Breast epithelium (tissue), 4 donors: Measurements from ENCODE around the gene INPP4A. TPM values are rescaled to one million over a fixed set of nuclear protein-coding genes. Genes with fewer than 3 reads are reported as not detected.

Experiments
- DNase-seq, 2 donors: peaks; one replicate each; pipeline ENCODE4 v3.0.0-alpha.2; 2019; ENCODE audit warnings: low spot score in 2 of 2
- H3K27ac ChIP-seq, 2 donors: fragments of 200-600 bp; sonication (generic) in 1 of 2; one replicate each; pipeline ENCODE4 v1.5.1; 2016 to 2019; ENCODE audit warnings: mild to moderate bottlenecking in 1 of 2
- H3K27me3 ChIP-seq, 2 donors: fragments of 200-600 bp; sonication (generic) in 1 of 2; one replicate each; pipeline versions ENCODE4 v1.5.1 to v1.6.0; 2017 to 2019; ENCODE audit warnings: control low read depth in 1 of 2, mild to moderate bottlenecking in 1 of 2
- H3K36me3 ChIP-seq: fragments of 200-600 bp; one replicate; pipeline ENCODE4 v1.5.1; 2019
- H3K4me1 ChIP-seq, 2 donors: fragments of 200-600 bp; sonication (generic); one replicate each; pipeline ENCODE4 v1.5.1; 2016 to 2019; ENCODE audit warnings: control low read depth in 1 of 2
- H3K4me3 ChIP-seq, 3 donors: fragments of 200-600 bp; sonication (generic); 1 replicate in 2 of 3; 2 replicates in 1 of 3; pipeline ENCODE4 v1.5.1; 2016 to 2019; ENCODE audit warnings: mild to moderate bottlenecking in 3 of 3, moderate library complexity in 2 of 3
- H3K9me3 ChIP-seq, 2 donors: fragments of 200-600 bp; sonication (generic) in 1 of 2; one replicate each; pipeline ENCODE4 v1.5.1; 2016 to 2019; ENCODE audit warnings: control low read depth in 1 of 2
- POLR2A ChIP-seq: fragments of 450-650 bp; IDR thresholded peaks from one replicate; pipeline ENCODE4 v1.6.1; 2016; ENCODE audit warnings: antibody characterized with exemption, mild to moderate bottlenecking, moderate library complexity
- POLR2AphosphoS5 ChIP-seq, 3 donors: sonication (generic); formaldehyde crosslinking; IDR thresholded peaks; one replicate each; pipeline ENCODE4 v1.6.1; 2017; ENCODE audit warnings: antibody characterized with exemption in 3 of 3
- intact Hi-C: fragments of 100-400 bp; cut with DNase I; formaldehyde crosslinking; loops from one replicate; pipeline ENCODE4 v1.15.1; 2023; ENCODE audit warnings: low total_unique reads
- total RNA-seq, 3 donors: library from RNA; depleted of rRNA; stranded (reverse); fragments of >200 nt; gene quantifications; one replicate each; pipeline ENCODE4 v1.1.0, GENCODE V29; 2016
- TF ChIP-seq, protein P1 (sequence below), 3 donors: fragments of 450-650 bp; IDR thresholded peaks; one replicate each; pipeline ENCODE4 v1.5.1; 2016 to 2017; ENCODE audit warnings: antibody characterized with exemption in 3 of 3, mild to moderate bottlenecking in 3 of 3, moderate library complexity in 3 of 3

INPP4A gene
- total RNA-seq, 3 donors from 2014 or later, result 22.6 to 35.4 (median 25.8) TPM

GRCh38 chr2:98512699-98513098 lies 68.0 kb downstream of the INPP4A start:
- no peak for TF ChIP-seq POLR2A
- TF ChIP-seq, protein P1, sequence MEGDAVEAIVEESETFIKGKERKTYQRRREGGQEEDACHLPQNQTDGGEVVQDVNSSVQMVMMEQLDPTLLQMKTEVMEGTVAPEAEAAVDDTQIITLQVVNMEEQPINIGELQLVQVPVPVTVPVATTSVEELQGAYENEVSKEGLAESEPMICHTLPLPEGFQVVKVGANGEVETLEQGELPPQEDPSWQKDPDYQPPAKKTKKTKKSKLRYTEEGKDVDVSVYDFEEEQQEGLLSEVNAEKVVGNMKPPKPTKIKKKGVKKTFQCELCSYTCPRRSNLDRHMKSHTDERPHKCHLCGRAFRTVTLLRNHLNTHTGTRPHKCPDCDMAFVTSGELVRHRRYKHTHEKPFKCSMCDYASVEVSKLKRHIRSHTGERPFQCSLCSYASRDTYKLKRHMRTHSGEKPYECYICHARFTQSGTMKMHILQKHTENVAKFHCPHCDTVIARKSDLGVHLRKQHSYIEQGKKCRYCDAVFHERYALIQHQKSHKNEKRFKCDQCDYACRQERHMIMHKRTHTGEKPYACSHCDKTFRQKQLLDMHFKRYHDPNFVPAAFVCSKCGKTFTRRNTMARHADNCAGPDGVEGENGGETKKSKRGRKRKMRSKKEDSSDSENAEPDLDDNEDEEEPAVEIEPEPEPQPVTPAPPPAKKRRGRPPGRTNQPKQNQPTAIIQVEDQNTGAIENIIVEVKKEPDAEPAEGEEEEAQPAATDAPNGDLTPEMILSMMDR (IDR thresholded peaks at IDR 0.05), result no peak
- Histone ChIP-seq H3K36me3 (no peaks in the 10 kb centered on the region), H3K27ac (no peak overlapping the region), H3K9me3 (no peaks in the 10 kb centered on the region), H3K4me1 (no peaks in the 10 kb centered on the region), H3K4me3 (no peak overlapping the region), H3K27me3 (no peaks in the 10 kb centered on the region)
- intact Hi-C loops, result no loop called here
- no peak for DNase-seq

- Histone ChIP-seq H3K36me3 (no peaks in the 10 kb centered on the region), H3K4me1 (no peaks in the 10 kb centered on the region), H3K27ac (no peak overlapping the region), H3K9me3 (no peaks in the 10 kb centered on the region), H3K4me3 (no peak overlapping the region), H3K27me3 (no peaks in the 10 kb centered on the region)
- DNase-seq, result no peak
- TF ChIP-seq POLR2A (no peak), POLR2AphosphoS5 (IDR thresholded peaks at IDR 0.05) (no peak)
- TF ChIP-seq, protein P1 (IDR thresholded peaks at IDR 0.05), result no peak
- intact Hi-C loops, result no loop called here
Observed at GRCh38 chr2:98514096-98514639, 69.5 kb downstream of the INPP4A start.

GRCh38 chr2:98514879-98515249 lies 70.2 kb downstream of the INPP4A start:
- Histone ChIP-seq H3K27ac (no peak overlapping the region), H3K9me3 (no peaks in the 10 kb centered on the region), H3K4me1 (no peaks in the 10 kb centered on the region), H3K4me3 (no peak overlapping the region), H3K36me3 (no peaks in the 10 kb centered on the region), H3K27me3 (no peaks in the 10 kb centered on the region)
- TF ChIP-seq POLR2A (no peak), POLR2AphosphoS5 (IDR thresholded peaks at IDR 0.05) (no peak)
- DNase-seq, result no peak
- intact Hi-C loops, result no loop called here

DNA sequence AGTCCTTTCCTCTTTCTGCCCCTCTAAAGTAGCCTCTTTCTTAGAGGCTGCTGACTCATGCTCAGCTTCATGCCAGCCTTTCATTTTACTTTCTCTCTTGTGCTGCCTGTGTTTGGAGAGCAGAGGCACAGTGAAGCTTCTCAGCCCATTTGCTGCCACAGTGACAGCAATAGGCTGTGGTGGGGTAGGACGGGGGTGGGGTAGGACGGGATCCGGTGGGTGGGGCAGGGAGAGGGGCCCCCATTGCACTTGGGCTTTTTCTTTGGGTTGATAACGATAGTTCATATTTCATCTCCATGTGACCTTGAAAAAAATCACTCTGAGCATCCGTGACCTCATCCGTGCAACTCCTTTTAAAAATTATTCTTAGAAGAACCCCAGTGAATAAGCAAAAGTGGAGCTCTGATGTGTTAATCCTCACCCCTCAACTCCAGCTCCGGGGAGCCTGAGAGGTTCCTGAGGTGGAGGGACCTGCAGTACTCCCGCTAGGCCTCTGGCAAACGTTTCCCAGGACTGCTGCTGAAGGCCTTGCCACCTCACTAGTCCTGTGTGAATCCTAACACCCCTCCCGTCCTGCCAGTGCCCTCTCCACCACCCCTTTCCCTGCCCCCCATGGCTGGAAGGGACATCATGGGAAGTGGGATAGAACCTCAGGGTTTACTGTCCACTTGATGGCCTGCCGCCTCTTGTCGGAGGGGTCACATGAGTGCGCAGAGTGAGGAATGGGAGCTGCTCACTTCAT lies 70.8 kb downstream of the INPP4A start:
- Histone ChIP-seq H3K27ac (no peak overlapping the region), H3K27me3 (no peaks in the 10 kb centered on the region), H3K4me3 (no peak overlapping the region), H3K4me1 (no peaks in the 10 kb centered on the region), H3K36me3 (no peaks in the 10 kb centered on the region), H3K9me3 (no peaks in the 10 kb centered on the region)
- TF ChIP-seq POLR2AphosphoS5 (IDR thresholded peaks at IDR 0.05), result no peak
- TF ChIP-seq, protein P1 (IDR thresholded peaks at IDR 0.05), result no peak
- TF ChIP-seq POLR2A, result no peak
- no peak for DNase-seq
- intact Hi-C loops, result no loop called here

GRCh38 chr2:98516571-98516970 lies 71.9 kb downstream of the INPP4A start:
- no peak overlapping the region for H3K4me3 ChIP-seq
- H3K27ac ChIP-seq, result no peak overlapping the region
- H3K4me1 ChIP-seq, result no peaks in the 10 kb centered on the region
- TF ChIP-seq POLR2A, result no peak
- no peaks in the 10 kb centered on the region for H3K36me3 ChIP-seq
- H3K27me3 ChIP-seq, result no peaks in the 10 kb centered on the region
- no peak for DNase-seq
- intact Hi-C loops, result loop anchor here (1.0 kb wide), 1 partner anchor 34 kb away; no protein-coding TSS in a partner anchor
- H3K9me3 ChIP-seq, result no peaks in the 10 kb centered on the region

- DNase-seq, result no peak
Observed at GRCh38 chr2:98517636-98518035, 73.0 kb downstream of the INPP4A start.

More at GRCh38 chr2:98517636-98518035, 73.0 kb downstream of the INPP4A start:
- H3K27ac ChIP-seq, result no peak overlapping the region
- intact Hi-C loops, result no loop called here
- H3K27me3 ChIP-seq, result no peaks in the 10 kb centered on the region
- H3K4me1 ChIP-seq, result no peaks in the 10 kb centered on the region
- H3K4me3 ChIP-seq, result no peak overlapping the region
- no peaks in the 10 kb centered on the region for H3K9me3 ChIP-seq
- H3K36me3 ChIP-seq, result no peaks in the 10 kb centered on the region
- TF ChIP-seq POLR2AphosphoS5 (IDR thresholded peaks at IDR 0.05) (no peak), POLR2A (no peak)
- TF ChIP-seq, protein P1 (IDR thresholded peaks at IDR 0.05), result no peak
